HCT116 (cell line): ENCODE measurements around the gene ACSM5. TPM values are rescaled to one million over a fixed set of nuclear protein-coding genes. Genes with fewer than 3 reads are reported as not detected.
"Not testable (repeated sequence)": the region's sequence is repeated elsewhere in the genome, so short reads cannot be mapped to it uniquely, and the experiment has no call there.

Experiments
- ATAC-seq: fragments of 200-7000 bp; cut with Tn5 transposase; 2 replicates; pipeline ENCODE4 v1.9.1; 2020; ENCODE audit warnings: mild to moderate bottlenecking, moderate library complexity
- BruUV-seq: library from RNA; stranded (reverse); fragments of 400-500 nt; replicated peaks from 2 replicates; lab custom pipeline; 2021; lab: Mats Ljungman, UMichigan
- CTCF ChIA-PET: fragments of 300-600 bp; sonication (Branson Sonifier 250); formaldehyde crosslinking; loops from one replicate; lab custom pipeline; 2021; ENCODE audit warnings: antibody characterized with exemption; lab: Charles Lee
- POLR2A ChIA-PET: fragments of 300-600, 350-600 bp; sonication (Branson Sonifier 250); formaldehyde crosslinking; loops from one replicate; lab custom pipeline; 2021; ENCODE audit warnings: antibody characterized with exemption; lab: Charles Lee
- RAD21 ChIA-PET, 2 experiments: fragments of 300-600 bp; sonication (Branson Sonifier 250); formaldehyde crosslinking; loops; one replicate each; lab custom pipeline; 2023; ENCODE audit warnings: low total read pairs in 2 of 2; ENCODE audit not compliant: uncharacterized antibody in 2 of 2, unreplicated experiment in 2 of 2, low non-redundant PET in 1 of 2; lab: Charles Lee
- DNase-seq: peaks from one replicate; pipeline ENCODE4 v3.0.0-alpha.2; 2010; ENCODE audit warnings: low read depth, low spot score
- H2AFZ ChIP-seq: fragments of 200-600 bp; shearing (Covaris generic), sonication (generic); 2 replicates; pipeline ENCODE4 v1.6.1; 2017; ENCODE audit warnings: low read depth, mixed run types, mixed read lengths, antibody characterized with exemption, low read length; ENCODE audit not compliant: poor library complexity, severe bottlenecking
- H3K27ac ChIP-seq: 2 replicates; pipeline ENCODE4 v1.5.1; 2012; ENCODE audit warnings: low read depth, low read length
- H3K27me3 ChIP-seq: fragments of 200-600 bp; sonication (generic); 2 replicates; pipeline ENCODE4 v1.6.1; 2016; ENCODE audit warnings: mixed run types, low read length, mixed read lengths; ENCODE audit not compliant: insufficient read depth
- H3K36me3 ChIP-seq, 2 experiments: fragments of 200-500 bp in 1 of 2; fragments of 200-600 bp in 1 of 2; sonication (Bioruptor generic) in 1 of 2; sonication (generic) in 1 of 2; 2 replicates each; pipeline versions ENCODE4 v1.5.1 to v1.6.1; 2014 to 2016; ENCODE audit warnings: low read length in 2 of 2, inconsistent platforms in 1 of 2, mixed read lengths in 1 of 2, mixed run types in 1 of 2; ENCODE audit not compliant: insufficient read depth in 2 of 2, control insufficient read depth in 1 of 2
- H3K4me1 ChIP-seq, 2 experiments: fragments of 200-600 bp in 1 of 2; sonication (generic) in 1 of 2; 2 replicates each; pipeline versions ENCODE4 v1.5.1 to v1.6.1; 2012 to 2017; ENCODE audit warnings: low read length in 2 of 2, inconsistent platforms in 1 of 2, mild to moderate bottlenecking in 1 of 2, mixed read lengths in 1 of 2, mixed run types in 1 of 2, moderate library complexity in 1 of 2; ENCODE audit not compliant: insufficient read depth in 2 of 2, control insufficient read depth in 1 of 2
- H3K4me2 ChIP-seq: fragments of 200-600 bp; sonication (generic); 2 replicates; pipeline ENCODE4 v1.6.1; 2017; ENCODE audit warnings: mixed run types, low read length, mixed read lengths
- H3K4me3 ChIP-seq, 2 experiments: fragments of 200-600 bp in 1 of 2; sonication (generic) in 1 of 2; replicated peaks in 1 of 2; 2 replicates each; pipeline ENCODE4 v1.5.1; 2011 to 2016; ENCODE audit warnings: low read length in 2 of 2, control low read depth in 1 of 2, low read depth in 1 of 2, mild to moderate bottlenecking in 1 of 2, mixed read lengths in 1 of 2, mixed run types in 1 of 2
- H3K79me2 ChIP-seq: fragments of 200-600 bp; sonication (generic); 2 replicates; pipeline ENCODE4 v1.6.1; 2017; ENCODE audit warnings: mild to moderate bottlenecking, mixed run types, low read length, moderate library complexity, mixed read lengths; ENCODE audit not compliant: insufficient read depth
- H3K9ac ChIP-seq: fragments of 200-600 bp; sonication (generic); 2 replicates; pipeline ENCODE4 v1.6.1; 2016; ENCODE audit warnings: low read length, mixed read lengths
- H3K9me2 ChIP-seq: fragments of 200-600 bp; sonication (generic), shearing (Covaris generic); 2 replicates; pipeline ENCODE4 v1.6.1; 2017; ENCODE audit warnings: mixed run types, mild to moderate bottlenecking, moderate library complexity; ENCODE audit not compliant: insufficient read depth
- H3K9me3 ChIP-seq, 2 experiments: fragments of 200-500 bp in 1 of 2; fragments of 200-600 bp in 1 of 2; sonication (Bioruptor generic) in 1 of 2; sonication (generic) in 1 of 2; 2 replicates each; pipeline ENCODE4 v1.6.1; 2014 to 2017; ENCODE audit warnings: low read length in 2 of 2, mixed read lengths in 2 of 2, inconsistent platforms in 1 of 2, low read depth in 1 of 2, mild to moderate bottlenecking in 1 of 2, mixed run types in 1 of 2, moderate library complexity in 1 of 2; ENCODE audit not compliant: control insufficient read depth in 1 of 2, insufficient read depth in 1 of 2
- H4K20me1 ChIP-seq: fragments of 200-600 bp; sonication (generic), shearing (Covaris generic); 2 replicates; pipeline ENCODE4 v1.6.1; 2017; ENCODE audit warnings: mixed run types, mild to moderate bottlenecking, moderate library complexity; ENCODE audit not compliant: insufficient read depth
- intact Hi-C: fragments of 100-400 bp; cut with micrococcal nuclease; formaldehyde crosslinking; loops from 2 replicates; pipeline ENCODE4 v1.10.0; 2022
- total RNA-seq: library from RNA; stranded (reverse); gene quantifications from one replicate; pipeline ENCODE4 v1.2.1, GENCODE V29; 2021; ENCODE audit not compliant: unreplicated experiment

Gene ACSM5
- total RNA-seq, 1 experiment from 2014 or later = not detected

DNA sequence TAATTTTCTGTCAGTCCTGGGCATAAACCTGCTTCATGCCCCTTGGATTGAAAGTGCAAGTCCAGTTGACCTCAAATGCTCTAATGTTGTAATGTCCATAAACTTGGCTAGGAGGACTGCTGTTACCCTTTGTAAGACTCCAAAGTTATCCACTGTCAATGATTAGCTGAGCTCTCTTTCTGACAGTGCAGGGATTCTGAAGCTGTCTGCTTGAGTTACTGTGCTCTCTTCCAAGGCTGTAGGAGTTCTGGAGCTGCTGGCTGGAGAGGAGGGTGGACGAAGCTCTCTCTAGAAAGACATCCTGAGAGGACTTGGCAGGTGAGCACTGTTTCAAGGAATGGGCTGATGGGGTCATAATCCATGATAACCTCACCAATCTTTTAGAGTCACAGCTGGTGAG lies 42.0 kb downstream of the ACSM5 start, which contains the start of gene ACSM2A:
ACSM2A (plus strand) TSS at position 158 of the 400 bp plus-strand sequence. CDS start 8,594 bp downstream, outside the sequence.
- H3K79me2 ChIP-seq, DNase-seq, H3K4me2 ChIP-seq, H3K9me2 ChIP-seq, H3K36me3 ChIP-seq, H3K4me3 ChIP-seq, H3K9ac ChIP-seq, H3K4me1 ChIP-seq, H3K27me3 ChIP-seq, BruUV-seq, RAD21 ChIA-PET, POLR2A ChIA-PET, H2AFZ ChIP-seq, intact Hi-C loops, H4K20me1 ChIP-seq, H3K27ac ChIP-seq, ATAC-seq, CTCF ChIA-PET, H3K9me3 ChIP-seq: not testable (repeated sequence)

DNA sequence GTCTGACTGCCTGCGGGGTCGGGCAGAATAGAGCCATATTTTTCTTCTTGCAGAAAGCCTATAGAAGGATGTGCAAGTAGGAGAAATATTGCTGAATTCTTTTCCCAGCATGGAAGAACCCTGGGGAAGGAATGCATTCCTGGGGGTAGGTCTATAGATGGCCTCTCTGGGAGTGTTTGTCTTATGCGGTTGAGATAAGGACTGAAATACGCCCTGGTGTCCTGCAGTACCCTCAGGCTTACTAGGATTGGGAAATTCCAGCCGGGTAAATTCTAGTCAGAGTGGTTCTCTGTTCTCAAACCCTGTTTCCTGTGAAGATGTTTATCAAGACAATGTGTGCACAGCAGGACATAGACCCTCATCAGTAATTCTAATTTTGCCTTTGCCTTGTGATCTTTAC lies 44.3 kb downstream of the ACSM5 start:
- H3K36me3 ChIP-seq, H3K4me1 ChIP-seq, H3K9me2 ChIP-seq, H3K79me2 ChIP-seq, DNase-seq, CTCF ChIA-PET, H3K4me2 ChIP-seq, H3K27ac ChIP-seq, H3K9ac ChIP-seq, ATAC-seq, POLR2A ChIA-PET, H4K20me1 ChIP-seq, H3K27me3 ChIP-seq, H3K4me3 ChIP-seq, H2AFZ ChIP-seq, intact Hi-C loops, H3K9me3 ChIP-seq, BruUV-seq, RAD21 ChIA-PET: not testable (repeated sequence)

DNA sequence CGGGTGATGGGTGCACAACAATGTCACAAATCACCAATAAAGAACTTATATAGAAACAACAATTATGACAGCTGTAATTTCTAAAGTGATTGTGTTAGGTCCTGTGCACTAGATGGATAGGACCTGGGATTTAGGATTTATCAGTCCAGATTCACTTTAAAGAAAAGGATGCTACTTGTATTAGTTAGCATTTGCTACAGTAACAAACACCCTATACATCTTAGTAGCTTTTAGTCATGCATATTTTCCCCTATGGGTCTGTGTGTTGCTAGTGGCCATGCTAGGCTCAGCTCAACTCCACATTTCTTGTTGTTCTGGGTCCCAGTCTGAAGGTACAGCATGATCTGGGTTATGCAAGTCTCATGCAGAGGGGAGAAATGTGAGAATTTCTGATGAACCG lies 49.9 kb downstream of the ACSM5 start:
- H2AFZ ChIP-seq, H4K20me1 ChIP-seq, H3K36me3 ChIP-seq, CTCF ChIA-PET, H3K9ac ChIP-seq, POLR2A ChIA-PET, H3K27ac ChIP-seq, H3K4me1 ChIP-seq, H3K79me2 ChIP-seq, H3K9me3 ChIP-seq, intact Hi-C loops, H3K4me2 ChIP-seq, H3K4me3 ChIP-seq, H3K9me2 ChIP-seq, BruUV-seq, H3K27me3 ChIP-seq, ATAC-seq, RAD21 ChIA-PET, DNase-seq: not testable (repeated sequence)

- H3K79me2 ChIP-seq, H3K4me3 ChIP-seq, ATAC-seq, H3K4me1 ChIP-seq, H3K4me2 ChIP-seq, DNase-seq, BruUV-seq, H3K36me3 ChIP-seq, POLR2A ChIA-PET, intact Hi-C loops, H3K27ac ChIP-seq, CTCF ChIA-PET, H3K9me2 ChIP-seq, H3K9me3 ChIP-seq, RAD21 ChIA-PET, H4K20me1 ChIP-seq, H3K9ac ChIP-seq, H2AFZ ChIP-seq, H3K27me3 ChIP-seq: not testable (repeated sequence)
These were observed 51.0 kb downstream of the ACSM5 start for GRCh38 chr16:20460313-20460712.
